ENCODE data around the gene EPHB2. TPM values are rescaled to one million over a fixed set of nuclear protein-coding genes. Genes with fewer than 3 reads are reported as not detected.

Gene EPHB2
- total and polyA plus RNA-seq, 9 donors, result 2.5 to 55.1 (median 15.1) TPM

- Histone ChIP-seq H3K4me3 (no peak overlapping the region), H3K9me3 (peaks cover 0 to 7% of the 10 kb centered on the region in 2 donors), H3K36me3 (no peaks in the 10 kb centered on the region), H3K4me1 (ENCODE audit: insufficient read depth) (no peaks in the 10 kb centered on the region), H3K27me3 (no peaks in the 10 kb centered on the region), H3K27ac (no peak overlapping the region)
- 73 to 75% (median 74%) methylated on average over 2 of the region's 2 CpGs for WGBS, 3 donors
- TF ChIP-seq POLR2A (IDR thresholded peaks at IDR 0.05), result no peak
- TF ChIP-seq, protein P1, sequence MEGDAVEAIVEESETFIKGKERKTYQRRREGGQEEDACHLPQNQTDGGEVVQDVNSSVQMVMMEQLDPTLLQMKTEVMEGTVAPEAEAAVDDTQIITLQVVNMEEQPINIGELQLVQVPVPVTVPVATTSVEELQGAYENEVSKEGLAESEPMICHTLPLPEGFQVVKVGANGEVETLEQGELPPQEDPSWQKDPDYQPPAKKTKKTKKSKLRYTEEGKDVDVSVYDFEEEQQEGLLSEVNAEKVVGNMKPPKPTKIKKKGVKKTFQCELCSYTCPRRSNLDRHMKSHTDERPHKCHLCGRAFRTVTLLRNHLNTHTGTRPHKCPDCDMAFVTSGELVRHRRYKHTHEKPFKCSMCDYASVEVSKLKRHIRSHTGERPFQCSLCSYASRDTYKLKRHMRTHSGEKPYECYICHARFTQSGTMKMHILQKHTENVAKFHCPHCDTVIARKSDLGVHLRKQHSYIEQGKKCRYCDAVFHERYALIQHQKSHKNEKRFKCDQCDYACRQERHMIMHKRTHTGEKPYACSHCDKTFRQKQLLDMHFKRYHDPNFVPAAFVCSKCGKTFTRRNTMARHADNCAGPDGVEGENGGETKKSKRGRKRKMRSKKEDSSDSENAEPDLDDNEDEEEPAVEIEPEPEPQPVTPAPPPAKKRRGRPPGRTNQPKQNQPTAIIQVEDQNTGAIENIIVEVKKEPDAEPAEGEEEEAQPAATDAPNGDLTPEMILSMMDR (IDR thresholded peaks at IDR 0.05), result no peak
- TF ChIP-seq EP300 (IDR thresholded peaks at IDR 0.05), result no peak
- no peak for DNase-seq
- intact Hi-C loops (cut with DNase I), result no loop called here
Observed at GRCh38 chr1:22970096-22970495, 259.5 kb downstream of the EPHB2 start.

Small RNA genes within 50 kb of the gene (microRNA-seq; reads per million reads assigned to microRNA genes)
- gene MIR4253 (0 reads per million in 3 donors), gene MIR4684 (0 to 0.79 (median 0.38) reads per million in 3 donors)

Small RNA genes within 50 kb of the gene (small RNA-seq; reads per million reads assigned to genes)
- gene MIR4253 (not detected), gene MIR4684 (not detected)

Other genes with a start within 250 kb of the EPHB2 start
- not detected for gene EPHA8, start 147.3 kb upstream of the EPHB2 start, total RNA-seq
- under 1 TPM in 1 of 2 donors, not detected in 1; 0.02 TPM for gene EPHA8, start 147.3 kb upstream of the EPHB2 start, polyA plus RNA-seq
- gene C1QA, start 74.2 kb upstream of the EPHB2 start, total RNA-seq, result 10 to 100 TPM; 26.8 to 87.0 (median 52.7) TPM
- gene C1QA, start 74.2 kb upstream of the EPHB2 start, polyA plus RNA-seq, result 10 to 100 TPM; 43.7 to 89.6 TPM
- gene C1QC, start 67.2 kb upstream of the EPHB2 start, total RNA-seq, result 100 to 1,000 TPM in 2 of 7 donors, 10 to 100 TPM in 5; 30.2 to 136 (median 51.1) TPM
- 10 to 100 TPM; 31.4 to 52.8 TPM for gene C1QC, start 67.2 kb upstream of the EPHB2 start, polyA plus RNA-seq
- gene C1QB, start 57.6 kb upstream of the EPHB2 start, total RNA-seq, result 100 to 1,000 TPM in 4 of 7 donors, 10 to 100 TPM in 3; 26.5 to 206 (median 117) TPM
- 10 to 100 TPM; 85.4 to 96.7 TPM for gene C1QB, start 57.6 kb upstream of the EPHB2 start, polyA plus RNA-seq